Type B pancreatic cell (in vitro differentiated cells): ENCODE results near the gene NIPAL3. TPM values are rescaled to one million over a fixed set of nuclear protein-coding genes. Genes with fewer than 3 reads are reported as not detected.

Experiments used
- DNase-seq: peaks from one replicate; pipeline ENCODE4 v3.0.0; 2021; ENCODE audit warnings: mixed read lengths; ENCODE audit not compliant: unreplicated experiment; ENCODE audit errors: extremely low spot score
- H3K27ac Mint-ChIP-seq: 2 replicates; pipeline ENCODE4 v1.8.0; 2021; ENCODE audit warnings: mild to moderate bottlenecking, mixed read lengths
- H3K27me3 Mint-ChIP-seq: 2 replicates; pipeline ENCODE4 v1.8.0; 2021; ENCODE audit warnings: mixed read lengths
- H3K36me3 Mint-ChIP-seq: 2 replicates; pipeline ENCODE4 v1.8.0; 2021; ENCODE audit warnings: mixed read lengths
- H3K4me1 Mint-ChIP-seq: one replicate; pipeline ENCODE4 v1.8.0; 2021; ENCODE audit warnings: mixed read lengths; ENCODE audit not compliant: unreplicated experiment
- H3K4me3 Mint-ChIP-seq: 2 replicates; pipeline ENCODE4 v1.8.0; 2021; ENCODE audit warnings: mild to moderate bottlenecking, mixed read lengths
- H3K9me3 Mint-ChIP-seq: 2 replicates; pipeline ENCODE4 v1.8.0; 2021; ENCODE audit warnings: mixed read lengths
- CTCF ChIP-seq: fragments of 200-600 bp; sonication (generic); conservative IDR thresholded peaks from 2 replicates; pipeline ENCODE4 v1.5.0; 2021; ENCODE audit warnings: antibody characterized with exemption, mild to moderate bottlenecking
- total RNA-seq: library from RNA; stranded (reverse); gene quantifications from 2 replicates; pipeline ENCODE4 v1.2.1, GENCODE V29; 2021; ENCODE audit warnings: low replicate concordance

Gene NIPAL3
- total RNA-seq, 1 donor from 2014 or later, result 17.5 TPM

DNA sequence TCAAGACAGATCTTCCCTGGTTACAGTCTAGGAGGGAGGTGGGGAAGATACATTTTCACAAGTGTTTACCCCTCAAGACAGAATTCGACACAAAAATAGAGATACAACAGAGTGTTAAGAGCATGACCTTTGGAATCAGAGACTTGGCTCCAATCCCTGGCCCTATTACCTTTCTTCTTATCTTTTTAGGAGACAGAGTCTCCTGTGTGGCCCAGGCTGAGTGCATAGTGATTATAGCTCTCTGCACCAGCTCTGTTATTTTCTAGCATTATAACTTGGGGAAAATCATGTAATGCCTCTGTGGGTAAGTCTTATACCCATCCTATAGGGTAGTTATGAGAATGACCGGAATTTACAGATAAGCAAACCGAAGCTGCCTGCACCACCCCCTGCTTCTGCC lies 9.8 kb downstream of the NIPAL3 start:
- Mint-ChIP-seq H3K27me3 (no peaks in the 10 kb centered on the region), H3K4me1 (no peaks in the 10 kb centered on the region), H3K27ac (no peak overlapping the region), H3K36me3 (peaks cover 13% of the 10 kb centered on the region), H3K9me3 (no peaks in the 10 kb centered on the region), H3K4me3 (no peak overlapping the region)
- no peak for DNase-seq
- TF ChIP-seq CTCF, result no peak

DNA sequence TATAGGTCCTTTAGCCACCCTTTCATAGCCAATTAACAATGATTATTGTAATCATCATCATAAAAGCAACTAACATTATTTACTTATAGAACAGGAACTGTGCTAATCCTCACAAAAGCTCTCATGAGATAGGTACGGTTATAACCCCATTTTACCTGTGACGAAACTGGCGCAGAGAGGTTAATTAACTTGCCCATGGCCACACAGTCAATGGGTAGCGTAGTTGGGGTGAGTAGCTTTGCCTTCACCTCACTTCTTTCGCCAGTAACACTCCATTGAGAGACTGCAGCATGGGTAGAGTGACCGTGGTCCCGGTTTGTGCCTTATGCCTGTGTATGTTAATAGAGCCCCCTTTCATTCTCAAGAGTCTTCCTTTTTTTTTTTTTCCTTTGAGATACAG lies 10.3 kb downstream of the NIPAL3 start:
- Mint-ChIP-seq H3K27me3 (no peaks in the 10 kb centered on the region), H3K36me3 (peaks cover 13% of the 10 kb centered on the region), H3K9me3 (no peaks in the 10 kb centered on the region), H3K4me3 (no peak overlapping the region), H3K4me1 (no peaks in the 10 kb centered on the region), H3K27ac (no peak overlapping the region)
- DNase-seq, result no peak
- no peak for TF ChIP-seq CTCF

- H3K27me3 Mint-ChIP-seq, result no peaks in the 10 kb centered on the region
- H3K4me3 Mint-ChIP-seq, result no peak overlapping the region
- H3K27ac Mint-ChIP-seq, result no peak overlapping the region
- DNase-seq, result no peak
- H3K36me3 Mint-ChIP-seq, result peaks cover 13% of the 10 kb centered on the region
- TF ChIP-seq CTCF, result no peak
- H3K4me1 Mint-ChIP-seq, result no peaks in the 10 kb centered on the region
- H3K9me3 Mint-ChIP-seq, result no peaks in the 10 kb centered on the region
Measured at GRCh38 chr1:24426744-24427544, 11.3 kb downstream of the NIPAL3 start.

GRCh38 chr1:24427545-24427862 lies 11.9 kb downstream of the NIPAL3 start:
- no peaks in the 10 kb centered on the region for H3K4me1 Mint-ChIP-seq
- TF ChIP-seq CTCF, result no peak

DNA sequence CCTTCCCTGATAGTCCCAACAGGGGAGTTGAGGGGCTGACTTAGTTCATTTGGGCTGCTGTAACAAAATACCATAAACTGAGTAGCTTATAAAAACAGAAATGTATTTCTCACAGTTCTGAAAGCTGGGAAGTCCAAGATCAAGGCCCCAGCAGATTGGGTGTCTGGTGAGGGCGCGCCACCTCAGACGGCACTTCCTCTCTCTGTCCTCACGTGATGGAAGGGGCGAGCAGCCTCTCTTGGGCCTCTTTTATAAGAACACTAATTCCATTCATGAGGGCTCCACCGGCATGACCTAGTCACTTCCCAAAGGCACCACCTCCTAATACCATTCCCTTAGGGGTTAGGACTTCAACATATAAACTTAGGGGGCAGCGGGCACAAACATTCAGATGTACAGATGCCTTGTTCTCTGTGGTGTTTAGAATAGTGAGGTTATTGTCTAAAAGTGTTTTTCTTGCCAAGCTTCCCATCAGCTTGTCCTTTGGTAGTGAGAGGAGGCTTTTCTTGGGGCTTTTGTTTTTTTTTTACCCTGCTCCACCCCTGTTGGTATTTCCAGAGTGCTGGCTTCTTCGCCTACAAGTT lies 20.3 kb downstream of the NIPAL3 start:
- Mint-ChIP-seq H3K27ac (no peak overlapping the region), H3K4me3 (no peak overlapping the region), H3K4me1 (peaks cover 8% of the 10 kb centered on the region), H3K9me3 (no peaks in the 10 kb centered on the region), H3K27me3 (no peaks in the 10 kb centered on the region), H3K36me3 (peaks cover 3% of the 10 kb centered on the region)
- no peak for DNase-seq
- TF ChIP-seq CTCF, result no peak

More at GRCh38 chr1:24427545-24427862, 11.9 kb downstream of the NIPAL3 start:
- Mint-ChIP-seq H3K27me3 (no peaks in the 10 kb centered on the region), H3K27ac (no peak overlapping the region), H3K36me3 (peaks cover 12% of the 10 kb centered on the region), H3K4me3 (no peak overlapping the region), H3K9me3 (no peaks in the 10 kb centered on the region)
- no peak for DNase-seq
